Astrocyte (in vitro differentiated cells and primary cell): ENCODE measurements around the gene ASIC3.

Source experiments
- CTCF ChIP-seq: IDR thresholded peaks from 2 replicates; pipeline ENCODE4 v1.5.1; 2011; ENCODE audit warnings: low read depth, mild to moderate bottlenecking, inconsistent platforms, low read length, moderate library complexity; ENCODE audit not compliant: insufficient read depth
- EZH2 ChIP-seq: IDR thresholded peaks from 2 replicates; pipeline ENCODE4 v1.6.1; 2012; ENCODE audit warnings: mild to moderate bottlenecking, low read length, inconsistent platforms; ENCODE audit not compliant: insufficient read depth

- TF ChIP-seq CTCF (no peak), EZH2 (no peak)
Observed at GRCh38 chr7:151005566-151005965, 42.8 kb upstream of the ASIC3 start.
